NCI-H2171 (cell line): ENCODE data around the gene CLCNKA.
"Not testable (repeated sequence)": the region's sequence is repeated elsewhere in the genome, so short reads cannot be mapped to it uniquely, and the experiment has no call there.

Experiments
- DNase-seq: peaks from one replicate; lab custom pipeline; 2025; lab: John Stamatoyannopoulos, UW

Gene CLCNKA

DNA sequence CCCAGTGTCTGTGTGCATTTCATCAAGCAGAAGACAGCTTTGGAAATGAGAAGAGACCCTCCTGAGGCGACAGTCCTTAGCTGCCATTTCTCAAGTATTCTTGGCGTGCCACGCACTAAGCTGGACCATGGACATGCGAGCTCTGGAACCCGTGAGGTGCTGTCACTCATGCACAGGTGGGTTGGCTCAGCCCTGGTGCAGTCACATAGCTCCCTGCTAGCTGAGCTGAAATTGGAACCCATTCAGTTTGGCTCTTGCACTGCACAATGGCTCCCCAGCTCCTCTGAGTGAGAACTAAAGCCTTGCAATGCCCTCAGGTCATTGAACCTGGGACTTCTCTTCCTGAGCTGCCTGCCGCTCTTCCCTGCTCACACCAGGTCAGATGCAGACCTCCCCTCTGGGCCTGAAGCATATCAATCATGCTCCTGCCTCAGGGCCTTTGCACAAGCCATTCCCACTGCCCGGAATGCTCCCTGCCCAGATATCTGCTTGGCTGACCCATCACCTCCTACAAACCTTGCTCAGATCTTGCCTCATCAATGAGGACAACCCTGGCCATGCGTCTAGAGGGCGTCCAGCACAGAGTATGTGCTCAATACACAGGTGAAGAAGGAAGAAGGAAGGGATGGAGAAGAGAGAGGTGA lies 24.1 kb upstream of the CLCNKA start:
- no peak for DNase-seq

- DNase-seq = no peak
Measured at GRCh38 chr1:15998929-15999328, 22.9 kb upstream of the CLCNKA start.

GRCh38 chr1:16001274-16001673 lies 20.6 kb upstream of the CLCNKA start:
- not testable (repeated sequence) for DNase-seq

- no peak for DNase-seq
Measured at GRCh38 chr1:16005597-16005996, 16.2 kb upstream of the CLCNKA start.

DNA sequence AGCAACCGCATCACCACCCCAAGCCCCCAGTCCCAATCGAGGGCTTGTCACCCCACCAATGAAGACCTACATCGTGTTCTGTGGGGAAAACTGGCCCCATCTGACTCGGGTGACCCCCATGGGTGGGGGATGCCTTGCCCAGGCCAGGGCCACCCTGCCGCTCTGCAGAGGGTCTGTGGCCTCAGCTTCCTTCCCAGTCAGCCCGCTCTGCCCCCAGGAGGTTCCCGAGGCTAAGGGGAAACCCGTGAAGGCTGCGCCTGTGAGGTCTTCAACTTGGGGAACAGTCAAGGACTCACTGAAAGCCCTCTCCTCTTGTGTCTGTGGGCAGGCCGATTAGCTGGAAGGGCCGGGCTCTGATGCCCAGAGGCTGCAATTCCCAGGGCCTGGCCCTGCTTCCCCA lies 15.8 kb upstream of the CLCNKA start:
- DNase-seq = no peak

GRCh38 chr1:16006552-16007485 lies 15.0 kb upstream of the CLCNKA start:
- DNase-seq = no peak

GRCh38 chr1:16007671-16008341 lies 14.0 kb upstream of the CLCNKA start:
- no peak for DNase-seq

- DNase-seq = peak; percentile 30
Measured at GRCh38 chr1:16009030-16009460, 12.8 kb upstream of the CLCNKA start.

DNA sequence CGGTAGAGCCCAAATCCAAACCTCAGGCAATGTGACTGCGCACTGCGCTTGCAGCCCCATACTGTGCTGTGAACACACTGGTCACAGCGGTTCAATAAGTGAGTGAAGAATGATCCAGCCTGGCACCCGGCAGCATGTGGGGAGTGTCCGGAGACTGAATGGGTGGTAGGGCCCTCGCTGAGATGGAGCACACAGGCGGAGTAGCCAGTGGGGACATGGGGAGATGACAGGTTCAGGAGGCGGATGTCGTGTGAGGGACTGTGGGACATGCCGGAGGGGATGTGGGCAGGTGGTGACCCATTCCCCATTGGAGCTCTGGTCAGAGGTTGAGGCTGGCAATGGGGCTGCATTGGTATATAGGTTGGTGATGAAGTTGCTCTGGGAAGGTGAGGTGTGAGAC lies 12.2 kb upstream of the CLCNKA start:
- DNase-seq = no peak

DNA sequence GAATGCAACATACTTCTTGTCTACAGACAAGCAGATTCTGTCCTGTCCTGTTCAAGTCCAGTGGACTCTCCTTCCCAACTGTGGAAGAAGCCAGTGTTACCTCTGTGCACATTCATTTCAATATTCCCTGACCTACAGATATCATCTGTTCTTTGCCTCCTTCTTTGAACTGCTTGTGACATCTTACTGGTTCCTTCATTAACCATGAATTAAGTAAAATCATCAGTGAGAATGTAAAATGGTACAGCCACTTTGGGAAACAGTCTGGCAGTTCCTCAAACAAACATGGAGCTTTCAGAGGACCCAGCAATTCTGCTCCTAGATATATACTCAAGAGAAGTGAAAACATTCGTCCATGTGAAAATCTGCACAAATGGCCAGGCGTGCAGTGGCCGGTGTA lies 11.0 kb upstream of the CLCNKA start:
- no peak for DNase-seq

GRCh38 chr1:16011936-16012589 lies 9.8 kb upstream of the CLCNKA start:
- DNase-seq = no peak

DNA sequence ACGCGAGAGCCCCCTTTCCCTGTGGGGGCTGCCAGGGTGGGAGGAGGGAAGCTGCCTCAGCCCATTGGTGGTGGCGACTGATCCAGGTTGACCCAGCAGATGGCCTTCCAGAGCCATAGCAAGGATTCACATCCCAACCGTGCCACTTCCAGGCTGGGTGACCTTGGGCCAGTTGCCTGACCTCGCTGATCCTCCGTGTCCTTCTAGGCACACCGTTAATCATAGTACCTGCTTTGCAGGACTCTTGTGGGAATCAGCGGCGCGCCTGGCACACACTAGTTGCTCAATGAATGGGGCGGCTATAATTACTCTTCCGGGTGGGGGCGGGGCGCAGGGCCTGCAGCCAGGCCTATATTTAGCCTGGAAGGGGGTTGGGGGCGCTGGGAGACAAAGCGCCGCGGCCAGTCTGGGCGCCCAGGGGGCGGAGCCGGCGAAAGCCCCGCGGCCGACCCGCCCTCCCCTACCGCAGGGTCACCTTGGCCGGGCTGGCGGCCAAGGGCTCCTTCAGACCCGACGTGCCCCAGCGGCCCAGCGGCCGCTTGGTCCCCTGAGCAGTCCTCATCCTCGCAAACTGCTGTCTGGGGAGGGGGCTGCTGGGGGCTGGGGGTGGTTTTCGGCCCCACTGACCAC lies 9.1 kb upstream of the CLCNKA start:
- peak; percentile 26 for DNase-seq

DNA sequence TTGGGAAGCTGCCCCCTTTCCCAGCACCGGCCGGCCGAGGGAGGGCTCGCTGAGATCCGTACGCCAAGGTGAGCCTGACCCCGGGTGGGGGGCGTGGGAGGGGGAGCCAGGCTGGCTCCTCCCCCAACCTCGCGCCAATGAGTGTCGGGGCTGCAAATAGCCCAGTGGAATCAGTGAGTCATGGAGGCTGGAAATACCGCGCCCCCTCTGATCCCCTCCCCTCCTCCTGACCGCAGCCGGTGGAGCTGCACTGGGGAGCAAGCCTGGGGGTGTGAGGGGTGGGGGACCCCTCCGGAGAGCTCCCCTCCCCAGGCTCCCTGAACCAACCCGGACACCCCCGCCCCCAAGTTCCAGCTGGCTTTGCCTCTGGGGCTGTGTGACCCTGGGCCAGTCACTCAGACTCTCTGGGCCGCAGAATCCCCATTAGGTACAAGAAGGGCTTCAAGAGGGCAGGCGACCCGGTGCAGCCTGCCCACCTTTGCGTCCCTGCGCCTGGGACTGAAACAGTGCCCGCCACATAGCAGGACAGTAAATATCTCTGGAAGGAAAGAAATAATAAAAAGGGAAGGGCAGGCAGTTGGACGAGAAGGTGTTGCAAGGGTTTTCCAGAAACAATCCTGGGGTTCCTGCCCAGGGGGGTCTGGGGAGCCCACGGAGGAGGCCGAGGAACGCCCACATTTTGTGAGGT lies 8.5 kb upstream of the CLCNKA start:
- DNase-seq = peak; percentile 26

DNA sequence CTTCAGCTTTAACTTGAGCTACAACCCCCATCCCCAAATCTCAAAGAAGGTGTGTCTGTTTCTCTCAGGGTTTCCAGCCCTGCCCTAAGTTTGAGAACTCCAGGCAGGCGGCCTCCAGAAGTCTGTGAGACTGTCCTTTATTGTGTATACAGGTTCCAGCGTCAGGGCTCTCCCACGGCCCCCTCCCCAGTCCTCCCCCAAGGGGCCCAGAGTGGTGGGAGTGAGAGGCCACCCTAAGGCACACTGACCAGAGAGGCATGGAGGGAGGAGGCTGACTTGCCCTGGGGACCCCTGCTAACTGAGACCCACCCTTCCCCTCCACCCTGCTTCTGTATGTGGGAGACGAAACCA lies 8.0 kb upstream of the CLCNKA start:
- no peak for DNase-seq

DNA sequence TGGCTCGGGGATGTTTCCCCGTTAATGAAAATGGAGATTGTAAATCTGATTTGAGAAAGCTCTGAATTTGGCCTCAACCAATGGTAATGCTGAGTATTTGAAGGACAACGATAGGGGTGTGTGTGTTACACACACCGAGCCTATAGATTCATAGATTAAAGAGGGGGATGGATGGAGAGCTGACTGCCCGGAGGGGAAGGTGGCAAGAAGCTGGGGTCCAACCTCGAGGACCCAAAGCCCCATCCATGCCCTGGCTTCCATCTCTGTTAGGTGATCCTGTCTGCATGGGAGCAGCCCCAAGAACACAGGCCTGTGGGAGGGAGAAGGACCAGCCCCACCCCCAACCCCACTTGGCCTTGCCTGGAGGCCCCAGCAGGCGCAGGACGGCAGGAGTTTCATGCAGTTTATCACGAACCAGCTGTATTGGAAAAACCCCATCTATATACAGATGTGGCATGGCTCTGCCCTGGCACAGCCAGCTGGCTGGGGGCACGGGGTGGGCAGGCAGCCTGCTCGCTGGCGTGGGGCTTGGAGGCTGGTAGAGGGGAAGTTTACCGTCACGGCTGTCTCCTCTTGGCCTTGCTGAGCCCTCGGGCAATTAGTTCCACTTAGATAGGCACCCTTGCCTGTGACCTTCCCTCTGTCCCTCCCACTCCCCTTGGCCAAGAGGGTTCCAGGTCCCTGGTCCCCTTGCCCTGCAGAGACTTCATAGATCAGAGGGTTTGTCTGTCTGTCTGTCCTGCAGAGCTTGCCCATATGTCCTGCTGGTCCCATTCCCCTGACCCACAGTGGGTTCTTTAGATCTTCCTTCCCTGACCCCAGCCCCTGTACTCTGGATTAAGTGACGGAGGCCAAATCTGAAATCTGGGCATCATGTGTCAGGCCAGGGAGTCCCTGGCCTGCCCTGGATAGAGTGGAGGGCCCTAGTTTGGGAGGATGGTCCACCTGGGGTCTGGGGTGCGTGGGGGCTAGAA lies 7.0 kb upstream of the CLCNKA start:
- no peak for DNase-seq

DNA sequence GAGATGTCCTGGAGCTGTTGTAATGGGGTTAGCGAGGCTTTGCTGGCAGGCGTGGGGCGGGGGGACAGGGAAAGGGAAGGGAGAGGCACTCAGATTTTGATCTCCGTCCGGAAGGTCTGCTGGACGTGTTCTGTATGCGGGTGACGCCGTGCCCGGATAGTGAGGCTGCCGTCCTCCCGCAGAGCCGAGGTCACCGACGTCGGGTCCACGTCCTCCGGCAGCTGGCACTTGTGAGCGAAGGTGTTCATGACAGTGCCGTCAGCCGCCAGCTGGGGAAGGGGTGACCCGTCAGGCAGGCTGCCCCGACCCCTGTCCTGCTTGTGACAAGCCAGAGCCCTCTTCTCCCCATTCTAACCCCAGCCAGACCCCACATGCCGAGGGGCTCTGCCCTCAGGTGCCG lies 6.3 kb upstream of the CLCNKA start:
- DNase-seq = no peak

DNA sequence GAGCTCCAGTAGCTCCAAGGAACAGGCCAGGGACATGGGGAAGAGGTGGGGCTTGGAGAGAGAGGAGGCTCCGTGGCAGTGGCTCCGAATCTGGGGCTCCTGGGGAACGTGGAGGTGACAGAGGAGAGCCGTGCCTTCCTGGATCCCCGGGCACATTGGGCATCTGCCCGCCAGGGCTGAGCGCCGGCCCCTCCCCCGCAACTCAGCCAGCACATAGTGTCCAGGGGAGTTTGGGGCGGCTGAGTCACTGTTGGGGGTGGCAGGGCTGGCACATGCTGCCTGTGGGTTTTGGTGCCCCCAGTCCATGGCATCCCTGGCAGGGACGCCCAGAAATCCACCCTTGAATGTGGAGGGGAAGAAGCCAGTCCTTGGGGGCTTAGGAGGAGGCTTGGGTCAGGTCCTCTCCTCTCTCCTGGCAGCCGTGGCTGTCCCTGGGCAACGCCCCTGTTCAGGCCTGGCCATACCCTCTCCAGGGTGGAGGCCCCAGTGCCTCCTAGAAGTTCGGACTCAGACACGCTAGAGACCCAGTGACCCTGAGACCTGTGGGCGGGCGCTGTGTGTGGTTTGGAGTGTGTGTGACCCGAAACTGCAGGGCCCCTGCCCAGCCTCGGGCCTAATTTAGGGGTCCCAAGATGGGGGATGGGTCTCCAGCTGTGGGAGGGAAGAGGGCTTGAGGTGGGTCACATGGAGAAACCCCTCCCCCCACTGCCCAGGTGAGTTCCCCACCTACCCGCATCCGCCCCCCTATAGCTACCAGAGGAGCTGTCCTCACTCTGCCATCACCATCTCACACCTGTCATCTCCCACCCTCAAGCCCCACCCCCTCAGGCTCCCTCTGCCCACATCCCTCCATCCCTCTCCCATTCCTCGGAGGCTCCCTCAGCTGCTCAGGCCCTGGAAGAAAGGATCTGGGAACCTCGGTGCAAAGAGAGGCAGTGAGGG lies 5.6 kb upstream of the CLCNKA start:
- peak; percentile 9 for DNase-seq

DNA sequence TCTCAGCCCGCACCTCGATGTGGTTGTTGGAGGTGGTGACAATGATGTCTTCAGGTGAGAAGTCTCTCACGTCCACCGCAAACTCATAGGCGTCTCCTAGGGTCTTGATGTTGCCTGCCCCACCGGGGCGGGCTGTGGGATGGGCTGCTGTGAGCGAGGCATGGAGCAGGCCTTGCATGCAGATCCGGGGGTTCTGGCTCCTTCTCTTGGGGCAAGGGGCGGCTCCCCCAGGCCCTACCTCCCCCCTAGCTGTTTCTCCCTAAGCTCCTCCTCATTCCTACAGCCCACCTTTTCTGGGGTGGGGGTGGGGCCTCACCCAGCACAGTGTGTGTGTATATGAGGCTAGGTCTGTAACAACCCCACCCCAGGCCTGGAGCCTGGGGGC lies 4.8 kb upstream of the CLCNKA start:
- DNase-seq = no peak
